ENCODE data around the gene ZNF701.

GRCh38 chr19:52522551-52522950 lies 47.5 kb upstream of the ZNF701 start:
- TF ChIP-seq POLR2A (IDR thresholded peaks at IDR 0.05; ENCODE audit: extremely low read depth, insufficient read length) (no peak), CTCF (IDR thresholded peaks at IDR 0.05; ENCODE audit: low read depth, low read length) (no peak)

Data from NB4 (cell line).